Activated gamma-delta T cell treated with Interleukin-2 at 50 U/mL for 16 hours (primary cell): ENCODE results near the gene SLC27A4.

Experiments
- DNase-seq: peaks from one replicate; pipeline ENCODE4 v3.0.0-alpha.2; 2020

SLC27A4 gene

GRCh38 chr9:128392302-128393144 lies 52.2 kb downstream of the SLC27A4 start:
- DNase-seq: no peak

GRCh38 chr9:128393145-128393775 lies 52.9 kb downstream of the SLC27A4 start:
- DNase-seq: no peak

- no peak for DNase-seq
Measured at GRCh38 chr9:128393970-128394369, 53.6 kb downstream of the SLC27A4 start.

GRCh38 chr9:128394379-128395168 lies 54.2 kb downstream of the SLC27A4 start:
- DNase-seq: no peak

GRCh38 chr9:128396970-128397613 lies 56.8 kb downstream of the SLC27A4 start:
- no peak for DNase-seq

GRCh38 chr9:128397831-128398230 lies 57.5 kb downstream of the SLC27A4 start:
- DNase-seq: no peak

- no peak for DNase-seq
Measured at GRCh38 chr9:128399861-128400260, 59.5 kb downstream of the SLC27A4 start.

- no peak for DNase-seq
Measured at GRCh38 chr9:128404560-128404959, 64.2 kb downstream of the SLC27A4 start.

- no peak for DNase-seq
Measured at GRCh38 chr9:128405077-128405779, 64.9 kb downstream of the SLC27A4 start.

- no peak for DNase-seq
Measured at GRCh38 chr9:128405780-128406171, 65.4 kb downstream of the SLC27A4 start.

- DNase-seq: no peak
Measured at GRCh38 chr9:128406848-128407391, 66.6 kb downstream of the SLC27A4 start.

- DNase-seq: no peak
Measured at GRCh38 chr9:128408963-128409431, 68.7 kb downstream of the SLC27A4 start.

- DNase-seq: no peak
Measured at GRCh38 chr9:128409450-128409849, 69.1 kb downstream of the SLC27A4 start.

GRCh38 chr9:128409978-128410377 lies 69.7 kb downstream of the SLC27A4 start:
- DNase-seq: no peak
